Caki2 (cell line): ENCODE results near the gene ADGRG7. TPM values are rescaled to one million over a fixed set of nuclear protein-coding genes. Genes with fewer than 3 reads are reported as not detected.
A peak's percentile ranks its signal among the peaks of the same experiment; 100 is the strongest.
"Not testable (repeated sequence)": the region's sequence is repeated elsewhere in the genome, so short reads cannot be mapped to it uniquely, and the experiment has no call there.

Experiments
- DNase-seq: peaks from one replicate; pipeline ENCODE4 v3.0.0-alpha.2; 2015; ENCODE audit warnings: low read depth
- in situ Hi-C: cut with HindIII; loops from 2 replicates; pipeline ENCODE4 v1.10.0; 2016; ENCODE audit warnings: low sequenced_read_pairs, low pct_unique_long_range_greater_than_20kb, mixed read lengths
- total RNA-seq: library from RNA; depleted of rRNA; stranded (reverse); fragments of >200 nt; shearing (Covaris generic); gene quantifications from 2 replicates; pipeline ENCODE4 v1.2.3, GENCODE V29; 2014; ENCODE audit warnings: low replicate concordance

Gene ADGRG7
- total RNA-seq, 1 experiment from 2014 or later = not detected

DNA sequence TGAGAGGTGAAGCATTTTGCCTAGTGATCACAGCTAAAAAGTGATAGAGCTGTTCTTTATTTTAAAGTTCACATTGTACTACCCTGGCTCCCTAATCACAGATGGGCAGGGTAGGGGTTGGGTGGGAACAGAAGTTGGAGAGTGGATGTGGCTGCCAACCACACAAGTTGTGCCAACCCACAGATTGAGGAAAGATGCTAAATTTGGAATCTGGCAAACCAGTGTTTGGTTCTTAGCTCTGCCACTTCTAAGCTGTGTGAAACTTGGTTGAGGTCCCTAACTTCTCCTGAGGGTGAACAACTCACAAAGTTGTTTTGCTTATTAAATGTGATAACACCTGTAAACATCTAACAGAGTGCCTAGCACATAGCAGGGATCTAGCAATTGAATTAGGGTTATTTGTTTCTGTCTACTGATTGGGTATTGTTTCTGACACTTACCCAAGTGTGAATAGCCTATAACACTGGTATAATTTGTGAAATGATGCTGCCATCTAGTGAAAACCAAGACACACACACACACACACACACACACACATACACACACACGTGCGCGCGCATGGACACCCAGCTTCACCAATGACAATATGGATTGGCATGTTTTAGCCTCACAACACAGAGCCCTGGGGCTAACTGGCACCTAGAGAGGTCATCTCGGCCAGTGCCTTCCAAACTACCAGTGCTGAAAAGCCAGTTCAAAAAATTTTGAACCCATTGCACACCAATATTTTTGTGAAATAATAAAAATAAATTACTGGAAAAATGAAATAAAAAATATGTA, 25.3 kb downstream of the ADGRG7 start:
- peak; percentile 19 for DNase-seq
- in situ Hi-C loops = no loop called here

DNA sequence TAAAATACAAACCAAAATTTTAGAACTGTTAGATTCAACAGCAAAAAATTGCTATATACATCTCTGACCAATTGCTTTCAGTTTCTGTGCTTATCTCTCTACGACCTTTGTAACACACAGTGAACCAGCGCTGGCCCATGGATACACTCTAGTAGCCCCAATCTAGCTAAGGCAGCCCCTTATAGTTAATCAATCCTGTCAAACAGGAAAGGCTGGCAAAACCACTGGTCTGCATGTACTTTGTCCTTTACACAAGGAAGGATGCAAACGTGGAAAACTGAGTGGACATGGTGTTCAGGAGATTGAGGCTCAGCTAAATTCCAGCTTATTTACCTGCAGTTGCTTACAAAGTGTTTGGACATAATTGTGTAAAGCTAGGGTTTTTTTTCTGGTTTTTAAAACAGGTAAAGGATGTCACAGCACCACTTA, 25.9 kb downstream of the ADGRG7 start:
- DNase-seq = no peak
- in situ Hi-C loops = no loop called here

GRCh38 chr3:100637197-100637631, 27.8 kb downstream of the ADGRG7 start:
- in situ Hi-C loops = no loop called here
- DNase-seq = no peak

GRCh38 chr3:100640633-100641032, 31.2 kb downstream of the ADGRG7 start:
- no peak for DNase-seq
- in situ Hi-C loops = no loop called here

DNA sequence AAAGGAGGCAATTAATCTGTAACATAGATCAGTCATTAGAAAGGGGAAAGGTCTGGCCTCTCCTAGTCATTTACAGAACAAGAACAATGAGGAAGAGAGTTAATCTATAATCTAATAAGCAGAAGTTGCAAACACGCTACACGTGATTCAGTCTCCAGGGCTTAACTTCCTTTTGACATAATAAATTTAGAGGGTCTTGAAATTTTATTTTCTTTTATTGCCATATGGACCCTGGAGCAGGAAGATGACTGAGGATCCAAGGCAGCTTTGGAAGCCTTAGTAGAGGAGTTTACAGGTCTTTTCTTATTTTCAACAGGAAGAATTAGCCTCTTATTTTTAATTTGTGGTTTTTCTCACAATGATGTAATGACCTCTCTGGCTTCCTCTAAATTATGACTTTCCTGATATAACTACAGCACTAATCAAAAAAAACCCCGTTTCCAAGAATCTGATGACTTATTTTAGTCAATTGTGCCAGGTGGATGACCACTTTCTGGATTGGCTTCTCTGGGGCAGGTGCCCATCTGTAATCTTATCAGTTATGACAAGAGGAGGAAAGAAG, 32.2 kb downstream of the ADGRG7 start:
- DNase-seq = no peak
- in situ Hi-C loops = no loop called here

DNA sequence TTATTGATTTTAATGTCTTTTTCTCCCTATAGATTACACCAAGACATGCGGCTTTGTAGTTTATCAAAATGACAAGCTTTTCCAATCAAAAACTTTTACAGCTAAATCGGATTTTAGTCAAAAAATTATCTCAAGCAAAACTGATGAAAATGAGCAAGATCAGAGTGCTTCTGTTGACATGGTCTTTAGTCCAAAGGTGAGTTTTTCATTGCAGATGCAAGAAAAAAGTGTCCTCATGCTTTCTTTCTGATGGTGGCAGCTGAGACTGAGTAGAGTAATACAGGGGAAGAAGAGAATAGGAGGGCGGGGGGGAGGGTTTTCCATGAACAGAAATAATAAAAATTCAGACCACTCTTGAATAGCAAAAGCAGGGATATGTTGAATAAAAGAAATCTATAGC, 36.5 kb downstream of the ADGRG7 start:
- in situ Hi-C loops = no loop called here
- no peak for DNase-seq

GRCh38 chr3:100647171-100647570, 37.8 kb downstream of the ADGRG7 start:
- in situ Hi-C loops = no loop called here
- no peak for DNase-seq

DNA sequence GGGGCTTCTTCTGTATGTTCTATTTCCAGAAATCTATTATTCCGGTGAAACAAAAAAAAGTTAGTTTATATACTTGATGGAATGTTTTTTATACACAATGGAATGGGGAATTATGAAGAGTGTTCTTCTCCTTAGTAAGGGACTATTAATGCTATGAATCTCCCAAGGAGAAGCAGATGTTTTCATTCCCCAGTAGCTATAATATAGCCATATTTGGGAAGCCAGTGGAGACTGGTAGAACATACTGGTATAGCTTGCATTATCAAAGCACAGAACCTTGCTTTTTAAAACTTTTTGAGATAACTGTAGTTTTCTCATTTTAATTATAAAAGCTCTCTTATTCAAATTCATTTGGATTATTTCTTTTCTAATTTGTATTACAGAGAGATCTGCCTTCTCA, 38.3 kb downstream of the ADGRG7 start:
- in situ Hi-C loops = no loop called here
- DNase-seq = no peak

GRCh38 chr3:100650651-100651619, 41.5 kb downstream of the ADGRG7 start:
- no peak for DNase-seq
- in situ Hi-C loops = no loop called here

DNA sequence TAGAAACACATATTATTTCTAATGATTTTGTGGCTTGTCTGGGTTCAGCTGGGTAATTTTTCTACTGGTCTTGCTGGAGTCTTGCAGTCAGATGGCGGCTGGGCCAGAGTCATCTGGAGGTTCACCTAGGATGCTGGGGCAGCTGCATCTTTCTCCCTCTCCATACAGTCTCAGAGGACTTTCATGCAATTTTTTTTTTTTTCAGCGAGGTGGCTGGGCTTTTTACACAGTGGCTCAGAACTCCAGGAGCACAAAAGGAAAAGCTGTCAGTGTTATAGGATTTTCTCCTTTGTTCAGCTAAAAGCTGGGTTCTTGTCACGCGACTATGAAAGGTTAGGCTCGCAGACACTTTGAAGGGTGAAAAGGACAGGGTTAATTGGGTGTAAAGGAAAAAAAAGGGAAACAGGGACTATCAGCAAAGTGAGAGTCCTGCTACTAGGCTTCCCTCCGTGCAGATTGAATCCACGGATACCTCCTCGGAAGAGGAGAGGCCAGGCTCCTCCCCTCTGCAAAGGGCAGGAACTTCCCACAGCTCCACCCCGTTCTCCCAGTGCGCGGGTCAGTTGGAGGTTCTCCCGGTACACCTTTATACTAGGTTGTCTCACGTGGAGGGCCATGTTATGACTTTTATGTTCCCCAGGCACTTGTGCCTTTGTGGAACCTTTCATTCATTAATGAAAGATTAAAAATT, 44.3 kb downstream of the ADGRG7 start:
- no peak for DNase-seq
- in situ Hi-C loops = no loop called here

DNA sequence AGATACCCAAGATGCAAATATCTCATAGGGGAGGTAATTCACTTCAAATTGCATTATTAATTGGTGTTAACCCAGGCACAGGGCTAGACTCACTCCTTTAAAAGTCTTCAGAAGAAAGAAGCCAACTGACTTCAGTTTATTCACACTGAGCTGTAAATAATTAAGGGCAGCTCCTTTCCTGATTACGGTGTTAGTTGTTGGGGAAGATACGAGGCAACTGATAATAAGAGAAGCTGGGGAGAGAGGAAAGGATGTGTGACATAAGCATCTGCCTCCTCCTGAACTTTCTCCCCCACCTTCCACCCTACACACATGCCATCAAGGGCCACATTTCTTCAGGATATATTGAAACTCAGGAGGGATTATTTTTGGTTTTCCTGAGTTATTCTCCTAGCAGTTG, 47.5 kb downstream of the ADGRG7 start:
- in situ Hi-C loops = no loop called here
- no peak for DNase-seq

DNA sequence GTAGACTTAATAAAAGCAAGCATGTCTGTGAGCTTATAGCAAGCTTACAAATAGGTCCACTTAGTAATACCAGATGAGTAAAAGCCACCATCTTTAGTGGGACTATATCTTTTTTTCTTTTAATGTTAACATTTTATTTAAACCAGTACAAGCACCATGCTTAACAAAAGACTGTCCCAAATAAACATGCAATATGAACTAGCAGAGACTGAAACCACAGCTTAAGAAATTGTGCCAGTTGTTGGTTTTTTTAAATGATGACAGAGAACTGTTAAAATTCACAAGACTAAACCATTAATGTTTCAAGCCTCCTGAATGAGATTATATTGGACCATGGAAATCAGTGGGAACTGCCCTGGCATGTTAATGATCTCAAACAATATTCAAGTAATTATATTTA, 51.9 kb downstream of the ADGRG7 start:
- DNase-seq, in situ Hi-C loops: not testable (repeated sequence)

GRCh38 chr3:100662113-100662823, 52.9 kb downstream of the ADGRG7 start:
- in situ Hi-C loops = no loop called here
- DNase-seq = no peak

DNA sequence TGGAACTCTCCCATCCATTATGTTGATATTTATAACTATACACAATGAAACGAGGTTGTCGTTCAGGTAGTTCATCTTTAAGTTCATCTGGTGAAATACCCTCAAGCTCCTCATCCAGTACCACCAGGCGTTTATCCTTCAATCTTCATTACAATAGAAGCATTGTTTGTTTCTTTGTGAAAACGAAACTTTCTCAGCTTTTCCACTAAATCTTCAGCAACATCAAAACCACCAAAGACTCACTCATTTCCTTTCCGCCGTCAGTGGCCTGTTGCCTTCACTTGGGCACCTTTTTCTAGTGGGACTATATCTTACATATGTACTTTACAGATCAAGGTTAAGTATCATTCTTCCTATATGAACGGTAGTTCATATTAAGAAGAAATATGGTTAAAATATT, 55.8 kb downstream of the ADGRG7 start:
- in situ Hi-C loops = no loop called here
- no peak for DNase-seq

GRCh38 chr3:100666699-100667098, 57.3 kb downstream of the ADGRG7 start:
- in situ Hi-C loops, DNase-seq: not testable (repeated sequence)

DNA sequence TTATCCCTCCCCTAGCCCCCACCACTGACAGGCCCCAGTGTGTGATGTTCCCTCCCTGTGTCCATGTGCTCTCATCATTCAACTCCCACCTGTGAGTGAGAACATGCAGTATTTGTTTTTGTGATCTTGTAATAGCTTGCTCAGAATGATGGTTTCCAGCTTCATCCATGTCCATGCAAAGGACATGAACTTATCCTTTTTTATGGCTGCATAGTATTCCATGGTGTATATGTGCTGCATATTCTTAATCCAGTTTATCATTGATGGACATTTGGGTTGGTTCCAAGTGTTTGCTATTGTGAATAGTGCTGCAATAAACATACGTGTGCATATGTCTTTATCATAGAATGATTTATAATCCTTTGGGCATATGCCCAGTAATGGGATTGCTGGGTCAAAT, 57.9 kb downstream of the ADGRG7 start:
- DNase-seq, in situ Hi-C loops: not testable (repeated sequence)

DNA sequence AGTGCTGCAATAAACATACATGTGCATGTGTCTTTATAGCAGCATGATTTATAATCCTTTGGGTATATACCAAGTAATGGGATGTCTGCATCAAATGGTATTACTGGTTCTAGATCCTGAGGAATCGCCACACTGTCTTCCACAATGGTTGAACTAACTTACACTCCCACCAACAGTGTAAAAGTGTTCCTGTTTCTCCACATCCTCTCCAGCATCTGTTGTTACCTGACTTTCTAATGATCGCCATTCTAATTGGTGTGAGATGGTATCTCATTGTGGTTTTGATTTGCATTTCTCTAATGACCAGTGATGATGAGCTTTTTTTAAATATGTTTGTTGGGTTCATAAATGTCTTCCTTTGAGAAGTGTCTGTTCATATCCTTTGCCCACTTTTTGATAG, 61.6 kb downstream of the ADGRG7 start:
- in situ Hi-C loops = not testable (repeated sequence)

DNA sequence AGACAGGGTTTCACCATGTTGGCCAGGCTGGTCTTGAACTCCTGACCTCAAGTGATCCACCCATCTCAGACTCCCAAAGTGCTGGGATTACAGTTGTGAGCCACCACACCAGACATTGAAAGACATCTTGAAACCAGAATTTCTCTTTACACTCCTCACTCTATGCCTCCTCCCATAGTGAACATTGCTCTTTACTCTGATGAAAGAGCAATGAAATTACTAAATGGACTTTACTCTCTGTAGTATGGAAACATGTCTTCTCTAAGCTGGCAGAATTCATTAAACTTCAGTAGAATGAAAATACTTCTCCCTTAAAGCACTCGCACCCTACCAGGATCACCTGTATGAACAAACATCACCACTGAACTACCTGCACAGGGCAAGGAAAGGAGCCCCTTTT, 72.1 kb downstream of the ADGRG7 start:
- in situ Hi-C loops = no loop called here

More for the DNA sequence above, 61.6 kb downstream of the ADGRG7 start:
- DNase-seq = not testable (repeated sequence)

More for the DNA sequence above, 72.1 kb downstream of the ADGRG7 start:
- DNase-seq = no peak
